ENCODE measurements around the gene SLC25A29. TPM values are rescaled to one million over a fixed set of nuclear protein-coding genes. Genes with fewer than 3 reads are reported as not detected.

The SLC25A29 gene
- total and polyA plus RNA-seq, 2 of the 4 experiments (the other 2 are of a cell fraction), result 6.5 to 37.7 TPM

GRCh38 chr14:100333311-100333710, 27.1 kb upstream of the SLC25A29 start:
- H4K20me1 ChIP-seq (ENCODE audit: insufficient read depth, low read length), result no peaks in the 10 kb centered on the region; the same call in 1 of the 2 replicates
- H2AK5ac ChIP-seq (ENCODE audit: low read depth, low read length), result no peak overlapping the region
- H2BK5ac ChIP-seq (ENCODE audit: low read depth, low read length, poor library complexity, severe bottlenecking), result no peak overlapping the region
- dilution Hi-C loops (cut with HindIII; ENCODE audit: low sequenced_read_pairs, unreplicated experiment), result no loop called here
- H3K4me1 ChIP-seq (ENCODE audit: control insufficient read depth, insufficient read depth, low read length), result no peaks in the 10 kb centered on the region
- no peak overlapping the region for H2AFZ ChIP-seq (replicated peaks; ENCODE audit: low read length, poor library complexity)
- no peak overlapping the region for H3K56ac ChIP-seq (ENCODE audit: extremely low read depth, insufficient read depth, low read length)
- peaks cover 44% of the 10 kb centered on the region for H3K36me3 ChIP-seq (ENCODE audit: control insufficient read depth, insufficient read depth, low read length)
- DNase-seq (no peak), ATAC-seq (ENCODE audit: low read depth) (no peak)
- H3K23ac ChIP-seq (ENCODE audit: low read depth, low read length), result no peak overlapping the region
- H3K18ac ChIP-seq (ENCODE audit: low read depth, low read length), result no peak overlapping the region
- no peak overlapping the region for H3K14ac ChIP-seq (replicated peaks; ENCODE audit: low read depth, low read length)
- H4K91ac ChIP-seq (ENCODE audit: insufficient read depth, low read depth, low read length), result no peak overlapping the region
- in situ Hi-C loops (cut with MboI; ENCODE audit: low sequenced_read_pairs), result no loop called here
- H3K79me1 ChIP-seq (ENCODE audit: low read depth in 1 of 2, low read length in 2 of 2), result 0 out of 4 replicates have a peak, but pooled peaks cover 0 to 6% of the 10 kb centered on the region in 2 experiments
- H2AK9ac ChIP-seq (replicated peaks; ENCODE audit: low read depth, low read length, poor library complexity), result no peak overlapping the region
- no peak overlapping the region for H3K27ac ChIP-seq (ENCODE audit: insufficient read depth, low read length)
- H3K4me2 ChIP-seq (ENCODE audit: low read depth, low read length), result no peak overlapping the region
- no TSS peak for BruUV-seq (replicated peaks)
- H3K9me3 ChIP-seq (ENCODE audit: control insufficient read depth, insufficient read depth, low read length), result no peaks in the 10 kb centered on the region
- no peak overlapping the region for H3K4me3 ChIP-seq (ENCODE audit: insufficient read depth, low read depth, low read length)
- intact Hi-C loops (cut with micrococcal nuclease), result no loop called here
- no peak overlapping the region for H2BK15ac ChIP-seq (ENCODE audit: low read depth, low read length)
- no peak overlapping the region for H3K4ac ChIP-seq (ENCODE audit: low read depth, low read length)
- CTCF ChIA-PET, result interaction anchor here (0.5 kb wide), 1 partner anchor 19 kb away, joined by 3 read pairs; no protein-coding TSS in a partner anchor
- no peak overlapping the region for H3K9ac ChIP-seq (ENCODE audit: low read depth, low read length)
- H2BK120ac ChIP-seq (ENCODE audit: low read depth, low read length), result no peak overlapping the region
- H4K5ac ChIP-seq (ENCODE audit: low read depth, low read length), result no peak overlapping the region
- no peaks in the 10 kb centered on the region for H3K27me3 ChIP-seq (ENCODE audit: control insufficient read depth, insufficient read depth, low read length)
- WGBS, 2 experiments (ENCODE audit: extremely low coverage in 2 of 2, insufficient read length in 1 of 2), result 81% methylated on average over 3 of the region's 8 CpGs; no CpG with 5 or more reads in 1 of the 2 experiments
- H3K9me1 ChIP-seq (ENCODE audit: insufficient read depth, low read length), result peaks cover 12% of the 10 kb centered on the region; the same call in 1 of the 2 replicates
- no peak for TF ChIP-seq SMC3 (IDR thresholded peaks at IDR 0.05; ENCODE audit: low read depth, low read length)
- no peak for TF ChIP-seq MAFK (IDR thresholded peaks at IDR 0.05; ENCODE audit: low read depth, low read length)
- TF ChIP-seq ELK1 (IDR thresholded peaks at IDR 0.05; ENCODE audit: borderline replicate concordance, low read depth, low read length), result no peak
- TF ChIP-seq, protein P1, sequence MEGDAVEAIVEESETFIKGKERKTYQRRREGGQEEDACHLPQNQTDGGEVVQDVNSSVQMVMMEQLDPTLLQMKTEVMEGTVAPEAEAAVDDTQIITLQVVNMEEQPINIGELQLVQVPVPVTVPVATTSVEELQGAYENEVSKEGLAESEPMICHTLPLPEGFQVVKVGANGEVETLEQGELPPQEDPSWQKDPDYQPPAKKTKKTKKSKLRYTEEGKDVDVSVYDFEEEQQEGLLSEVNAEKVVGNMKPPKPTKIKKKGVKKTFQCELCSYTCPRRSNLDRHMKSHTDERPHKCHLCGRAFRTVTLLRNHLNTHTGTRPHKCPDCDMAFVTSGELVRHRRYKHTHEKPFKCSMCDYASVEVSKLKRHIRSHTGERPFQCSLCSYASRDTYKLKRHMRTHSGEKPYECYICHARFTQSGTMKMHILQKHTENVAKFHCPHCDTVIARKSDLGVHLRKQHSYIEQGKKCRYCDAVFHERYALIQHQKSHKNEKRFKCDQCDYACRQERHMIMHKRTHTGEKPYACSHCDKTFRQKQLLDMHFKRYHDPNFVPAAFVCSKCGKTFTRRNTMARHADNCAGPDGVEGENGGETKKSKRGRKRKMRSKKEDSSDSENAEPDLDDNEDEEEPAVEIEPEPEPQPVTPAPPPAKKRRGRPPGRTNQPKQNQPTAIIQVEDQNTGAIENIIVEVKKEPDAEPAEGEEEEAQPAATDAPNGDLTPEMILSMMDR (conservative IDR thresholded peaks at IDR 0.05; ENCODE audit: low read depth, low read length), result no peak
- no peak for TF ChIP-seq CHD1 (IDR thresholded peaks at IDR 0.05; ENCODE audit: low read depth, low read length)
- no peak for TF ChIP-seq POLR2A (IDR thresholded peaks at IDR 0.05; ENCODE audit: low read depth, low read length)
- TF ChIP-seq USF2 (IDR thresholded peaks at IDR 0.05; ENCODE audit: low read depth, low read length), result no peak
- no peak for TF ChIP-seq RCOR1 (IDR thresholded peaks at IDR 0.05; ENCODE audit: insufficient replicate concordance, low read length)
- no peak for TF ChIP-seq MXI1 (IDR thresholded peaks at IDR 0.05; ENCODE audit: borderline replicate concordance, low read depth, low read length)
- TF ChIP-seq FOS (IDR thresholded peaks at IDR 0.05; ENCODE audit: low read depth, low read length), result no peak
- no peak for TF ChIP-seq BHLHE40 (IDR thresholded peaks at IDR 0.05; ENCODE audit: low read depth, low read length)
- no peak for TF ChIP-seq MAZ (IDR thresholded peaks at IDR 0.05; ENCODE audit: borderline replicate concordance, low read depth, low read length)
- no peak overlapping the region for H2BK20ac ChIP-seq (ENCODE audit: low read depth, low read length)
- POLR2A ChIA-PET (ENCODE audit: unreplicated experiment), result no interaction called here
- no peak overlapping the region for H4K8ac ChIP-seq (ENCODE audit: low read depth in 2 of 2, low read length in 2 of 2)

All from IMR-90 (cell line).